HG03066 (cell line): ENCODE measurements around the gene RASGRP3.
A peak's percentile ranks its signal among the peaks of the same experiment; 100 is the strongest.

Experiments
- ATAC-seq: cut with Tn5 transposase; IDR thresholded peaks from one replicate; pipeline ENCODE4 v1.9.1; 2021; ENCODE audit warnings: low read depth; ENCODE audit not compliant: unreplicated experiment

The RASGRP3 gene

GRCh38 chr2:33518929-33519328 lies 42.5 kb downstream of the RASGRP3 start:
- no peak for ATAC-seq

DNA sequence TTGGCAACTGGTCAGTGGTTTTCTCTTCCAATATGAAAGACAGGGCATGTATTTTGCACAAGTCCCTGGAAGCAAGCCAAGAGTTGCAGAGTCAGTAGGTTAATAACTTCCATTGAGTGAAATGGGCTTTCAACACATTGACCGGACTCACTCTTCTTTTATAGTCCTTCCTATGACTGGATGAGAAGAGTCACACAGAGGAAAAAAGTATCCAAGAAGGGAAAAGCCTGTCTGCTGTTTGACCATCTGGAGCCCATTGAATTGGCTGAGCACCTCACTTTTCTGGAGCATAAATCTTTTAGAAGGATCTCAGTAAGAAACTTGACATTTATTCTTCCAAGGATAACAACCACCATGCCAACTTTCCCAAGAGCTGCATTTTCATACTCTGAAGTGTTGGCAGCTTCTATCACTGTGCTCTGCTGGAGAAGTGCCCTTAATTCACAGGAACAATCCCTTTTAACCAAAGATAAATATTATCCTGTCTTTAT lies 45.4 kb downstream of the RASGRP3 start:
- no peak for ATAC-seq

DNA sequence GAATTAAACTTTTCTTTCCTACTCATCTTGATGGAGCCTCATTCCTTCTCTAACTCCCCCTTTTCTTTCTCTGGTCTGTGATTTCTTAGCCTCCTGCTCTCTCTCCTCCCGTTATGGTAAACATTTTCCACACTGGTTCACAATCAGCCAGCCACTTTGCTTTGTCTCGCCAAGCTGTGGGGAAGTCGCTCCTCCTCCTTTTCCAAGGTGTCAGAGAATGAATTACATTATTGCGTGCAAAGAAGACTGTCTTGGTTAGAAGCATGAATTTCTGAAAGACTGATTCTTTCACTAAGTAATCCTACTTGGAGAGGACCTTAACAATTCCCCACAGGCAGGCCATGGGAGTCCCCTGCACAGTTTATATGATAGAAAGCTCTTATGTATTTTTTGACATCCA lies 46.1 kb downstream of the RASGRP3 start:
- ATAC-seq, result no peak

DNA sequence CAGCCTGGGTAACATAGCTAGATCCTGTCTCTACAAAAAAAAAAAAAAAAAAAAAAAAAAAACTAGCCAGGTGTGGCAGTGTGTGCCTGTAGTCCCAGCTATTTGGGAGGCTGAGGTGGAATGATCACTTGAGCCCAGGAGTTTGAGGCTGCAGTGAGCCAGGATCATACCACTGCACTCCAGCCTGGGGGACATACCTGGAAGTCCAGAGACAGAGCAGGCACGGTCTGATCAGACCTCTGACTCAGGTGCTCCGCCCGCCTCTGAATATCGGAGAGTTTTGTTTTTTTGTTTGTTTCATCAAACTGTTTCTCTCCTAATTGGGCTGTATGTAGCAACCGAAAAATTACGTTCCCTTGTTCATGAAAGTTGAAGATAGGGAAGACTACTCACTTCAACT lies 49.2 kb downstream of the RASGRP3 start:
- no peak for ATAC-seq

GRCh38 chr2:33526132-33526531 lies 49.7 kb downstream of the RASGRP3 start:
- ATAC-seq, result no peak

- no peak for ATAC-seq
Observed at GRCh38 chr2:33526921-33527320, 50.5 kb downstream of the RASGRP3 start.

GRCh38 chr2:33528441-33528950 lies 52.0 kb downstream of the RASGRP3 start:
- ATAC-seq, result no peak

- ATAC-seq, result no peak
Observed at GRCh38 chr2:33529771-33530481, 53.5 kb downstream of the RASGRP3 start.

GRCh38 chr2:33530690-33531548 lies 54.5 kb downstream of the RASGRP3 start:
- peak; percentile 41 for ATAC-seq

- ATAC-seq, result no peak
Observed at GRCh38 chr2:33531549-33532059, 55.2 kb downstream of the RASGRP3 start.

DNA sequence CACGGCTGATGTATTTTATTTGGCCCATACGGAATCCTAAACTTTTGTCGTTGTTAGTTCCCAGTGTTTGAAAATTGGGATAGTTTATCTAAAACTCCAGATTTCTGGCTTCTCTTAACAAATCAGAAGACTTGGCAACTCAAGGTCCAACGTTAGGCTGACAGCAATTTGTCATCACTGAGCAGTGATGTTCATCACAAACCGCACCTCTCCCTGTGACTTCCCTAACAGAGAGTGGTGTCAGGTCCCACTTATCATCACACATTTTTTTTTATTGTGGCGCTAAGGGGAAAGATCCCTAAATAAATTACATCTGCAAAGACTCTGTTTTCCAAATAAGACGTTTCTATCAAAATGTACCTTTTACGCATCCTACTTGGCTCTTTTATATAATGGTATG lies 55.7 kb downstream of the RASGRP3 start:
- no peak for ATAC-seq

DNA sequence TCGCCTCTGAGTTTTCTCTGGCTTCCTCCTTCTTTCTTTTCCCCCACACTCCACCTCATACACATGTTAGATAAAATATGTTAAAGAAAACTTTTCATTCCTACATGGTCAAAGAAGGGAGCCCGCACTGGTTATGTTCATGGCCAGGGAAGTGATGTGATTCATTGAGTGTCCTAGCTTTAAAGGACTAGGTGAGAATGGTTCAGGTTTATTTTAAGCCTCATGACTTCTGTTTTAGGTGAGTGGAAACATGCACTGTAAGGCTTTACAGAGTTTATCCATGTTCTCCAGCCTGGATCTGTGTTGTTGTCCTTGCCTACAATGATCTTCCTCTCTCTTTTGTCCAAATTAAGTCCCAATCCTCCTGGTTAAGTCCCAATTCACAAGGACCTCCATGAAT lies 56.5 kb downstream of the RASGRP3 start:
- ATAC-seq, result no peak

DNA sequence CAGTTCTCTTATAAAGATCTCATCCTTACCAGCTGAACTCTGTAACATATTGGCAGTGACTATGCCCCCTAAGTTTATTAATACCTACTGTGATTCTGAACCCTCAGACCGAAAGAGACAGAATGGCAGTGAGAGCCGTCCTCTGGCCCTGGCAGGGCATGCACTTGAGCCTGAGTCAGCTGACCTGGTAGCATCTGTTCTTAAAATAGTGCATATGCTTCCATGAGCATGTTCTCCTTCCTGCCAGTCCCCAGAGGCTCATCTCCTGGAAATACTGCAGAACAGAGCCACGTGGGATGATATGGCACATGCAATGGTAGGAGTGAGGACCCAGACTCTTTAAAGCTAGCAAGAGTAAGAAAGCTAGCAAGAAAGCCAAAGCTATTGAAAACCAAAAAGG lies 59.0 kb downstream of the RASGRP3 start:
- ATAC-seq, result no peak

DNA sequence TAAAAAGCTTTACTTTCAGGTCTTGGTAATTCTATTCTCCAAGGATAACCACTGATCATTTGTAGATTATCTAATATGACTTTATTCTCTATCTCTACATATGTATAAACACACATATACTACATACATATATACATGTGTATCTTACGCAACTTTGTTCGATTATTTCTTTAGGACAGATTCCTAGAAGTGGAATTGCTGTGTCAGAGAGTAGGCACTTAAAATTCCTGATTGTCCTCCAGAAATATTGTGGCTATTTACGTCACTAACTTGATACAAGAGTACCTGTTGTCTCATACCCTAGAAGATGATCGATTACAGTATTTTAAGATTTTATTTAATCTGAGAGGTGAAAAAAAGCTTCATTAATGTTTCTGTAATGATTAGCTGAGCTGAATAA lies 64.8 kb downstream of the RASGRP3 start:
- ATAC-seq, result no peak

- ATAC-seq, result no peak
Observed at GRCh38 chr2:33550206-33550605, 73.8 kb downstream of the RASGRP3 start.

GRCh38 chr2:33552758-33553461 lies 76.5 kb downstream of the RASGRP3 start:
- no peak for ATAC-seq

- ATAC-seq, result no peak
Observed at GRCh38 chr2:33555681-33556080, 79.2 kb downstream of the RASGRP3 start.

GRCh38 chr2:33559328-33559727 lies 82.9 kb downstream of the RASGRP3 start:
- no peak for ATAC-seq

DNA sequence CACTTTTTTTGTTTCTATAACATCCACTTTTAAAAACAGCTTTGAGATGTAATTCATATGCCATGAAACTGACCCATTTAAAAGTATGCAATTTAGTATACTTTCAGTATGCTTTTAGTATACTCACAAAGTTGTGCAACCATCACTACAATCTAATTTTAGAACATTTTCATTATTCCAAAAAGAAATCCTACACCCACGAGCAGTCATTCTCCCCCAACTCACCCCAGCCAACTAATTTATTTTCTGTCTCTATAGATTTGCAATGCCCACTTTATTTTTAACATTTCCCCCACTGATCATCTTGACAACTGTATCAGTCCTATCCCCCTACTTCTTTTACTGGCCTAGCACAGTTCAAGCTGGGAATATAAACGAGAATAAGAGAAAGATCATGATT lies 83.6 kb downstream of the RASGRP3 start:
- ATAC-seq, result no peak

DNA sequence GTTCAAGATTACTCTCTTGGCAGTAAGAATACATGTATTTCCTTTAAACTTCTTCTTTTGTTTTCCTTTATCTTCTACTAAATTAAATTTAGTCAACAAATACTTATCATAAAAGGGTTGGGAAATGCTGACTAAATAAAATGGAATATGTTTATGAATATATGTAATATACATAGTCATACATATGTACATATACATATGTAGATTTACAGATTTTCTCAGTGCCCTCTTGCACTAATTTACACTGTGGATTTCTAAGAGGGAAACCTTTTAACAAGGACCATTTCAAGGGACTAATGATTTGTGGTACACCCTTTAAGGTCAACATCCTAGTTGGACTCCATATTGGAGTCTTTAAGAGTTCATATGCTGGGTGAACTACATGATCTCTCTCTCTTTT lies 85.4 kb downstream of the RASGRP3 start:
- no peak for ATAC-seq

GRCh38 chr2:33570681-33571080 lies 94.2 kb downstream of the RASGRP3 start:
- no peak for ATAC-seq
